Parathyroid adenoma (tissue), 2 donors: ENCODE results near the gene RPUSD2.

ENCODE experiments used
- H2AFZ ChIP-seq: fragments of 300-600 bp; sonication (generic); one replicate; pipeline ENCODE4 v1.7.0; 2017; ENCODE audit warnings: antibody characterized with exemption, mild to moderate bottlenecking
- H3K27ac ChIP-seq: fragments of 300-600 bp; sonication (generic); one replicate; pipeline ENCODE4 v1.7.0; 2017
- H3K27me3 ChIP-seq: fragments of 300-600 bp; sonication (generic); one replicate; pipeline ENCODE4 v1.7.0; 2017; ENCODE audit warnings: low read length; ENCODE audit not compliant: control insufficient read depth, insufficient read depth
- H3K36me3 ChIP-seq: fragments of 300-600 bp; sonication (generic); one replicate; pipeline ENCODE4 v1.7.0; 2017; ENCODE audit warnings: low read length; ENCODE audit not compliant: control insufficient read depth, insufficient read depth
- H3K4me1 ChIP-seq: fragments of 300-600 bp; sonication (generic); one replicate; pipeline ENCODE4 v1.7.0; 2017; ENCODE audit warnings: control low read depth
- H3K4me2 ChIP-seq: fragments of 300-600 bp; sonication (generic); one replicate; pipeline ENCODE4 v1.7.0; 2017; ENCODE audit warnings: low read length
- H3K4me3 ChIP-seq: fragments of 300-600 bp; sonication (generic); one replicate; pipeline ENCODE4 v1.7.0; 2017; ENCODE audit warnings: low read depth, low read length
- H3K79me2 ChIP-seq: fragments of 300-600 bp; sonication (generic); one replicate; pipeline ENCODE4 v1.7.0; 2017; ENCODE audit warnings: control low read depth
- H3K9ac ChIP-seq: fragments of 300-600 bp; sonication (generic); one replicate; pipeline ENCODE4 v1.7.0; 2017; ENCODE audit warnings: mild to moderate bottlenecking
- H3K9me3 ChIP-seq: fragments of 300-600 bp; sonication (generic); one replicate; pipeline ENCODE4 v1.7.0; 2017; ENCODE audit warnings: low read length; ENCODE audit not compliant: control insufficient read depth
- CTCF ChIP-seq: fragments of 300-600 bp; sonication (generic); IDR thresholded peaks from one replicate; pipeline ENCODE4 v1.7.0; 2017; ENCODE audit warnings: antibody characterized with exemption, mild to moderate bottlenecking
- donor health status: primary hyperparathyroidism.

RPUSD2 gene

GRCh38 chr15:40554161-40554525 is 15.0 kb upstream of the RPUSD2 start:
- Histone ChIP-seq H3K4me1 (peaks cover 6% of the 10 kb centered on the region), H3K36me3 (no peaks in the 10 kb centered on the region), H3K9ac (no peak overlapping the region), H2AFZ (no peak overlapping the region), H3K9me3 (no peaks in the 10 kb centered on the region), H3K4me2 (no peak overlapping the region), H3K27ac (no peak overlapping the region), H3K79me2 (no peaks in the 10 kb centered on the region), H3K4me3 (no peak overlapping the region), H3K27me3 (no peaks in the 10 kb centered on the region)
- TF ChIP-seq CTCF: no peak

- TF ChIP-seq CTCF: no peak
- Histone ChIP-seq H3K9ac (no peak overlapping the region), H3K4me3 (no peak overlapping the region), H3K4me1 (no peaks in the 10 kb centered on the region), H2AFZ (no peak overlapping the region), H3K27me3 (no peaks in the 10 kb centered on the region), H3K79me2 (no peaks in the 10 kb centered on the region), H3K27ac (no peak overlapping the region), H3K9me3 (no peaks in the 10 kb centered on the region), H3K4me2 (no peak overlapping the region), H3K36me3 (no peaks in the 10 kb centered on the region)
Observed at GRCh38 chr15:40555876-40556275, 13.2 kb upstream of the RPUSD2 start.

GRCh38 chr15:40558952-40559742 is 10.0 kb upstream of the RPUSD2 start:
- Histone ChIP-seq H3K4me3 (no peak overlapping the region), H3K36me3 (no peaks in the 10 kb centered on the region), H3K9ac (no peak overlapping the region), H2AFZ (no peak overlapping the region), H3K4me2 (no peak overlapping the region), H3K27ac (no peak overlapping the region), H3K9me3 (no peaks in the 10 kb centered on the region), H3K27me3 (no peaks in the 10 kb centered on the region), H3K79me2 (no peaks in the 10 kb centered on the region), H3K4me1 (no peaks in the 10 kb centered on the region)
- no peak for TF ChIP-seq CTCF

- Histone ChIP-seq H3K9ac (no peak overlapping the region), H3K79me2 (no peaks in the 10 kb centered on the region), H3K9me3 (no peaks in the 10 kb centered on the region), H3K27me3 (no peaks in the 10 kb centered on the region), H3K4me3 (no peak overlapping the region), H3K27ac (no peak overlapping the region), H2AFZ (no peak overlapping the region), H3K36me3 (no peaks in the 10 kb centered on the region), H3K4me1 (no peaks in the 10 kb centered on the region), H3K4me2 (no peak overlapping the region)
- TF ChIP-seq CTCF: no peak
Observed at GRCh38 chr15:40562691-40563090, 6.4 kb upstream of the RPUSD2 start.

GRCh38 chr15:40563426-40563825 is 5.7 kb upstream of the RPUSD2 start:
- Histone ChIP-seq H3K9me3 (no peaks in the 10 kb centered on the region), H3K9ac (no peak overlapping the region), H3K27ac (no peak overlapping the region), H3K27me3 (no peaks in the 10 kb centered on the region), H3K4me1 (no peaks in the 10 kb centered on the region), H2AFZ (no peak overlapping the region), H3K79me2 (no peaks in the 10 kb centered on the region), H3K36me3 (no peaks in the 10 kb centered on the region), H3K4me2 (no peak overlapping the region), H3K4me3 (no peak overlapping the region)
- no peak for TF ChIP-seq CTCF
